HepG2 (cell line): ENCODE measurements around the gene OSBPL2. TPM values are rescaled to one million over a fixed set of nuclear protein-coding genes. Genes with fewer than 3 reads are reported as not detected.

Experiments
- DPF2 ChIP-seq: sonication (generic); formaldehyde crosslinking; IDR thresholded peaks from 2 replicates; pipeline ENCODE4 v1.4.0; 2020; ENCODE audit warnings: mild to moderate bottlenecking, low read depth, missing genetic modification reagents, borderline replicate concordance
- FLYWCH1 ChIP-seq: sonication (generic); formaldehyde crosslinking; IDR thresholded peaks from 2 replicates; pipeline ENCODE4 v1.8.1; 2023; ENCODE audit warnings: mild to moderate bottlenecking, missing genetic modification reagents
- FOXA3 ChIP-seq: IDR thresholded peaks from 2 replicates; pipeline ENCODE4 v1.6.1; 2016; ENCODE audit warnings: missing genetic modification reagents, missing compliant biosample characterization
- MAX ChIP-seq: IDR thresholded peaks from 2 replicates; pipeline ENCODE4 v1.6.1; 2012; ENCODE audit warnings: inconsistent platforms
- MXD3 ChIP-seq: IDR thresholded peaks from 2 replicates; pipeline ENCODE4 v1.6.1; 2016; ENCODE audit warnings: mild to moderate bottlenecking, missing biosample characterization, missing genetic modification reagents
- PTBP1 ChIP-seq: fragments of 200-400 bp; formaldehyde crosslinking; IDR thresholded peaks from 2 replicates; pipeline ENCODE4 v1.6.1; 2018; ENCODE audit warnings: low read length, low read depth; ENCODE audit not compliant: poor library complexity, severe bottlenecking
- RNF2 ChIP-seq: fragments of 450-650 bp; conservative IDR thresholded peaks from 2 replicates; pipeline ENCODE4 v1.6.1; 2016; ENCODE audit warnings: low read depth
- U2AF1 ChIP-seq: fragments of 200-400 bp; formaldehyde crosslinking; optimal IDR thresholded peaks from 2 replicates; pipeline ENCODE3; 2017; ENCODE audit warnings: mild to moderate bottlenecking, low read depth, low read length
- ZFP36 ChIP-seq: fragments of 150-350 bp; IDR thresholded peaks from 2 replicates; pipeline ENCODE4 v1.6.1; 2018; ENCODE audit warnings: borderline replicate concordance, low read length, low read depth; ENCODE audit not compliant: partially characterized antibody
- ZNF333 ChIP-seq: sonication (generic); formaldehyde crosslinking; IDR thresholded peaks from 2 replicates; pipeline ENCODE4 v1.4.0; 2020; ENCODE audit warnings: mild to moderate bottlenecking, missing genetic modification reagents, borderline replicate concordance
- ZNF543 ChIP-seq: sonication (generic); formaldehyde crosslinking; IDR thresholded peaks from 2 replicates; pipeline ENCODE4 v1.4.0; 2020; ENCODE audit warnings: mild to moderate bottlenecking, missing genetic modification reagents
- ZNF550 ChIP-seq: sonication (generic); formaldehyde crosslinking; IDR thresholded peaks from 2 replicates; pipeline ENCODE4 v1.4.0; 2020; ENCODE audit warnings: mild to moderate bottlenecking, missing genetic modification reagents, borderline replicate concordance
- ZNF724P ChIP-seq: sonication (generic); formaldehyde crosslinking; IDR thresholded peaks from 2 replicates; pipeline ENCODE4 v1.8.0; 2022; ENCODE audit warnings: missing genetic modification reagents, borderline replicate concordance
- polyA plus RNA-seq, 8 experiments: library from polyadenylated mRNA; depleted of rRNA in 3 of 8; stranded (reverse) in 7 of 8; unstranded in 1 of 8; fragments of >200 nt; fragmentation: Illumina TruSeq in 4 of 8; extraction: Trizol in 4 of 8; gene quantifications; 2 replicates each; pipeline versions ENCODE4 v1.2.1 to v1.2.3, GENCODE V29; 2011 to 2016; ENCODE audit warnings: low read depth in 4 of 8, missing spikeins in 1 of 8, mixed read lengths in 1 of 8; ENCODE audit not compliant: insufficient read depth in 1 of 8
- total RNA-seq, 5 experiments: library from RNA; depleted of rRNA; stranded (reverse); fragments of >200 nt; fragmentation: Illumina TruSeq; extraction: Trizol; gene quantifications; 2 replicates each; pipeline ENCODE4 v1.2.3, GENCODE V29; 2016; ENCODE audit warnings: low read depth in 1 of 5
- TF ChIP-seq, protein P1 (sequence below): sonication (generic); formaldehyde crosslinking; conservative IDR thresholded peaks from 2 replicates; pipeline ENCODE4 v1.4.0; 2020; ENCODE audit warnings: mild to moderate bottlenecking, missing genetic modification reagents, moderate library complexity
- TF ChIP-seq, protein P2 (sequence below): sonication (generic); formaldehyde crosslinking; IDR thresholded peaks from 2 replicates; pipeline ENCODE4 v1.4.0; 2020; ENCODE audit warnings: missing genetic modification reagents, borderline replicate concordance
- TF ChIP-seq, protein P3 (sequence below): sonication (generic); formaldehyde crosslinking; conservative IDR thresholded peaks from 2 replicates; pipeline ENCODE4 v1.8.0; 2022; ENCODE audit warnings: low read depth, missing genetic modification reagents
- TF ChIP-seq, protein P4 (sequence below): IDR thresholded peaks from 2 replicates; pipeline ENCODE4 v1.6.1; 2016; ENCODE audit warnings: missing biosample characterization, missing genetic modification reagents, low read depth

OSBPL2 gene
- total and polyA plus RNA-seq, 2 of the 13 experiments (the other 11 are each of a cell fraction or from before 2014, with no cell fraction given): 18.5 to 37.4 TPM

DNA sequence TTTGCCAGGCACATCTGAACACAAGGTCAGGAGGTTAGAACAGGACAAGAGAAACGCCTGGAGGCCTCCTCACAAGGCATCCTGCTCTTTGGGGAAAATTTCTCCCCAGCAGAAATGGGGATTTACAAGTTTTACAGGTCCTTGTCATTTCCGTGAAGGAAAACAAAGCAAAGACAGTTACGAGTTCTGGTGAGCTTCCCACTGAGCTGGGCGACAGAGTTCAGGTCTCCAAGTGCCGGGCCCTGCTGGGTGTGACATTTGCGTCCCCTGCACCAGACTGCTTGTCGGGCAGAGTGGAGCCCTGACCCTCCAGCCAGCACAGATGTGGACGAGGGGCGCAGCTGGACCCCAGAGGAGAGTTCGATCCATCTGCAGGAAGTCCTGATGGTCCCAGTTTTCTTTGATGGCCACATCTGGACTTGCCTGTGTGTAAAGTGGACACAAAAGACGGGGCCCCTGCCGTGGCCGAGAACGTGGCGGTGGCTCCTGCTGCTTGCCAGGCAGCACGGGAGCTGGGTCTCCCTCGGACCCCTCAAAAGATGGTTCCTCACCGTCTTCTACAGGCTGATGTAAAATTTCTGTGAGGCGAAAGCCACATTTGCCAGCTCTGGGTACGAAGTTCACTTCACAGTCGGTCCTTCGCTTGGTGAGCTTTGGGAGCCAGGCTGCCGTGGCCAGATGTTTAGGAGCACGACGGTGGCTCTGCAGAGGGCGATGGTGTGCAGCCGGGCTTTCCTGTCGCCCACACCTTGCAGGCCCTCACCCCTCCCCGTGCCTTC lies 59.3 kb downstream of the OSBPL2 start (continued):
- TF ChIP-seq ZNF724P (CRISPR knock-in tag): no peak
- TF ChIP-seq ZNF543: no peak
- TF ChIP-seq ZNF333 (CRISPR knock-in tag): no peak
- 0 out of 2 replicates have a peak, but pooled peaks have one; percentile 43 for TF ChIP-seq FLYWCH1 (CRISPR knock-in tag)
- TF ChIP-seq MAX: peak; percentile 29; the same call in 1 of the 2 replicates
- TF ChIP-seq ZNF550 (CRISPR knock-in tag): no peak
- TF ChIP-seq DPF2 (CRISPR knock-in tag): no peak
- TF ChIP-seq, protein P1, sequence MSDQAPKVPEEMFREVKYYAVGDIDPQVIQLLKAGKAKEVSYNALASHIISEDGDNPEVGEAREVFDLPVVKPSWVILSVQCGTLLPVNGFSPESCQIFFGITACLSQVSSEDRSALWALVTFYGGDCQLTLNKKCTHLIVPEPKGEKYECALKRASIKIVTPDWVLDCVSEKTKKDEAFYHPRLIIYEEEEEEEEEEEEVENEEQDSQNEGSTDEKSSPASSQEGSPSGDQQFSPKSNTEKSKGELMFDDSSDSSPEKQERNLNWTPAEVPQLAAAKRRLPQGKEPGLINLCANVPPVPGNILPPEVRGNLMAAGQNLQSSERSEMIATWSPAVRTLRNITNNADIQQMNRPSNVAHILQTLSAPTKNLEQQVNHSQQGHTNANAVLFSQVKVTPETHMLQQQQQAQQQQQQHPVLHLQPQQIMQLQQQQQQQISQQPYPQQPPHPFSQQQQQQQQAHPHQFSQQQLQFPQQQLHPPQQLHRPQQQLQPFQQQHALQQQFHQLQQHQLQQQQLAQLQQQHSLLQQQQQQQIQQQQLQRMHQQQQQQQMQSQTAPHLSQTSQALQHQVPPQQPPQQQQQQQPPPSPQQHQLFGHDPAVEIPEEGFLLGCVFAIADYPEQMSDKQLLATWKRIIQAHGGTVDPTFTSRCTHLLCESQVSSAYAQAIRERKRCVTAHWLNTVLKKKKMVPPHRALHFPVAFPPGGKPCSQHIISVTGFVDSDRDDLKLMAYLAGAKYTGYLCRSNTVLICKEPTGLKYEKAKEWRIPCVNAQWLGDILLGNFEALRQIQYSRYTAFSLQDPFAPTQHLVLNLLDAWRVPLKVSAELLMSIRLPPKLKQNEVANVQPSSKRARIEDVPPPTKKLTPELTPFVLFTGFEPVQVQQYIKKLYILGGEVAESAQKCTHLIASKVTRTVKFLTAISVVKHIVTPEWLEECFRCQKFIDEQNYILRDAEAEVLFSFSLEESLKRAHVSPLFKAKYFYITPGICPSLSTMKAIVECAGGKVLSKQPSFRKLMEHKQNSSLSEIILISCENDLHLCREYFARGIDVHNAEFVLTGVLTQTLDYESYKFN (CRISPR knock-in tag): 0 out of 2 replicates have a peak, but pooled peaks have one; percentile 11
- TF ChIP-seq U2AF1: no peak
- no peak for TF ChIP-seq RNF2
- TF ChIP-seq, protein P2, sequence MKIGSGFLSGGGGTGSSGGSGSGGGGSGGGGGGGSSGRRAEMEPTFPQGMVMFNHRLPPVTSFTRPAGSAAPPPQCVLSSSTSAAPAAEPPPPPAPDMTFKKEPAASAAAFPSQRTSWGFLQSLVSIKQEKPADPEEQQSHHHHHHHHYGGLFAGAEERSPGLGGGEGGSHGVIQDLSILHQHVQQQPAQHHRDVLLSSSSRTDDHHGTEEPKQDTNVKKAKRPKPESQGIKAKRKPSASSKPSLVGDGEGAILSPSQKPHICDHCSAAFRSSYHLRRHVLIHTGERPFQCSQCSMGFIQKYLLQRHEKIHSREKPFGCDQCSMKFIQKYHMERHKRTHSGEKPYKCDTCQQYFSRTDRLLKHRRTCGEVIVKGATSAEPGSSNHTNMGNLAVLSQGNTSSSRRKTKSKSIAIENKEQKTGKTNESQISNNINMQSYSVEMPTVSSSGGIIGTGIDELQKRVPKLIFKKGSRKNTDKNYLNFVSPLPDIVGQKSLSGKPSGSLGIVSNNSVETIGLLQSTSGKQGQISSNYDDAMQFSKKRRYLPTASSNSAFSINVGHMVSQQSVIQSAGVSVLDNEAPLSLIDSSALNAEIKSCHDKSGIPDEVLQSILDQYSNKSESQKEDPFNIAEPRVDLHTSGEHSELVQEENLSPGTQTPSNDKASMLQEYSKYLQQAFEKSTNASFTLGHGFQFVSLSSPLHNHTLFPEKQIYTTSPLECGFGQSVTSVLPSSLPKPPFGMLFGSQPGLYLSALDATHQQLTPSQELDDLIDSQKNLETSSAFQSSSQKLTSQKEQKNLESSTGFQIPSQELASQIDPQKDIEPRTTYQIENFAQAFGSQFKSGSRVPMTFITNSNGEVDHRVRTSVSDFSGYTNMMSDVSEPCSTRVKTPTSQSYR (CRISPR knock-in tag): no peak
- no peak for TF ChIP-seq ZFP36
- TF ChIP-seq, protein P3, sequence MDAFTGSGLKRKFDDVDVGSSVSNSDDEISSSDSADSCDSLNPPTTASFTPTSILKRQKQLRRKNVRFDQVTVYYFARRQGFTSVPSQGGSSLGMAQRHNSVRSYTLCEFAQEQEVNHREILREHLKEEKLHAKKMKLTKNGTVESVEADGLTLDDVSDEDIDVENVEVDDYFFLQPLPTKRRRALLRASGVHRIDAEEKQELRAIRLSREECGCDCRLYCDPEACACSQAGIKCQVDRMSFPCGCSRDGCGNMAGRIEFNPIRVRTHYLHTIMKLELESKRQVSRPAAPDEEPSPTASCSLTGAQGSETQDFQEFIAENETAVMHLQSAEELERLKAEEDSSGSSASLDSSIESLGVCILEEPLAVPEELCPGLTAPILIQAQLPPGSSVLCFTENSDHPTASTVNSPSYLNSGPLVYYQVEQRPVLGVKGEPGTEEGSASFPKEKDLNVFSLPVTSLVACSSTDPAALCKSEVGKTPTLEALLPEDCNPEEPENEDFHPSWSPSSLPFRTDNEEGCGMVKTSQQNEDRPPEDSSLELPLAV (CRISPR knock-in tag): no peak
- TF ChIP-seq, protein P4, sequence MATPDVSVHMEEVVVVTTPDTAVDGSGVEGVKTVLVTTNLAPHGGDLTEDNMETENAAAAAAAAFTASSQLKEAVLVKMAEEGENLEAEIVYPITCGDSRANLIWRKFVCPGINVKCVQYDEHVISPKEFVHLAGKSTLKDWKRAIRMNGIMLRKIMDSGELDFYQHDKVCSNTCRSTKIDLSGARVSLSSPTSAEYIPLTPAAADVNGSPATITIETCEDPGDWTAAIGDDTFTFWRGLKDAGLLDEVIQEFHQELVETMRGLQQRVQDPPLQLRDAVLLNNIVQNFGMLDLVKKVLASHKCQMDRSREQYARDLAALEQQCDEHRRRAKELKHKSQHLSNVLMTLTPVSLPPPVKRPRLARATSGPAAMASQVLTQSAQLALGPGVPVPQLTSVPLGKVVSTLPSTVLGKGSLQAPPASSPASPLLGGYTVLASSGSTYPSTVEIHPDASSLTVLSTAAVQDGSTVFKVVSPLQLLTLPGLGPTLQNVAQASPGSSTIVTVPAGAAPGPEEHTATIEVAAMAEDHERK: no peak
- no peak for TF ChIP-seq PTBP1
- no peak for TF ChIP-seq MXD3 (CRISPR knock-in tag)
- TF ChIP-seq FOXA3: no peak
